Heart right ventricle (tissue), 16 donors: ENCODE measurements around the gene LGALS7B. TPM values are rescaled to one million over a fixed set of nuclear protein-coding genes. Genes with fewer than 3 reads are reported as not detected.
"Not testable (repeated sequence)": the region's sequence is repeated elsewhere in the genome, so short reads cannot be mapped to it uniquely, and the experiment has no call there.

Experiments used
- ATAC-seq, 8 donors: fragments of 200-7000 bp; cut with Tn5 transposase; one replicate each; pipeline ENCODE4 v1.9.1; 2020; ENCODE audit warnings: mild to moderate bottlenecking in 8 of 8, moderate library complexity in 8 of 8, moderate number of reproducible peaks in 1 of 8
- DNase-seq, 2 donors: peaks; one replicate each; pipeline ENCODE4 v3.0.0-alpha.2; 2020
- H3K27ac ChIP-seq, 10 donors: fragments of 200-600 bp; sonication (generic) in 2 of 10; one replicate each; pipeline versions ENCODE4 v1.5.0 to v1.8.0; 2020 to 2022; ENCODE audit warnings: mild to moderate bottlenecking in 3 of 10
- H3K27me3 ChIP-seq, 7 donors: fragments of 200-600 bp; one replicate each; pipeline ENCODE4 v1.8.0; 2021 to 2022; ENCODE audit warnings: mild to moderate bottlenecking in 2 of 7
- H3K36me3 ChIP-seq, 9 donors: fragments of 200-600 bp; sonication (generic) in 1 of 9; one replicate each; pipeline versions ENCODE4 v1.5.0 to v1.8.0; 2020 to 2022; ENCODE audit warnings: mild to moderate bottlenecking in 2 of 9
- H3K4me1 ChIP-seq, 9 donors: fragments of 200-600 bp; sonication (generic) in 1 of 9; one replicate each; pipeline versions ENCODE4 v1.5.0 to v1.8.0; 2020 to 2022; ENCODE audit warnings: mild to moderate bottlenecking in 4 of 9
- H3K4me3 ChIP-seq, 10 donors: fragments of 200-600 bp; sonication (generic) in 2 of 10; one replicate each; pipeline versions ENCODE4 v1.5.0 to v1.8.0; 2020 to 2022; ENCODE audit warnings: mild to moderate bottlenecking in 7 of 10, moderate library complexity in 2 of 10
- H3K9me3 ChIP-seq, 11 donors: fragments of 200-600 bp in 10 of 11; sonication (generic) in 2 of 11; one replicate each; pipeline versions ENCODE4 v1.5.0 to v1.8.0; 2013 to 2022; ENCODE audit warnings: mild to moderate bottlenecking in 2 of 11, control low read depth in 1 of 11, moderate library complexity in 1 of 11
- WGBS, 2 donors: extraction: QIAGEN DNeasy Blood & Tissue Kit; methylation state at CpG; one replicate each; pipeline ENCODE4 v1.1.7; 2013; ENCODE audit warnings: inconsistent platforms in 1 of 2; 5-methylcytosine and 5-hydroxymethylcytosine counted together
- intact Hi-C, 10 donors: fragments of 100-400 bp; cut with DNase I; formaldehyde crosslinking; loops; one replicate each; pipeline versions ENCODE4 v1.11.1 to v1.14.2; 2022
- polyA plus RNA-seq, 2 donors: library from polyadenylated mRNA; stranded (reverse); fragments of 200-250 nt; gene quantifications; one replicate each; pipeline ENCODE4 v1.2.3, GENCODE V29; 2013
- total RNA-seq, 10 donors: library from RNA; stranded (reverse); fragmentation: NEBNext Ultra II Directional in 3 of 10; extraction: Animal tissue kit (Norgen Biotek cat#: 25700) in 3 of 10; gene quantifications; one replicate each; pipeline versions ENCODE4 v1.2.1 to v1.2.4, GENCODE V29; 2021 to 2023
- TF ChIP-seq, protein P1 (sequence below), 9 donors: fragments of 200-600 bp; sonication (generic) in 2 of 9; IDR thresholded peaks; one replicate each; pipeline versions ENCODE4 v1.5.0 to v1.8.0; 2021 to 2022; ENCODE audit warnings: antibody characterized with exemption in 9 of 9, mild to moderate bottlenecking in 5 of 9, moderate library complexity in 1 of 9
- donor health status: Arrhythmogenic right ventricular cardiomyopathy.
- donor health status: ischemic (EF 13 %, LVEDD 7.1; RV severe dilation, severe dysfunction).
- donor health status: healthy with polysubstance abuse.
- donor health status: DM: no; HTN: yes; CAD: no.
- donor health status: DM: no; HTN: no; CAD: no.
- donor health status: ischemic (EF 25% LVEDD 6.9; RV normal size, moderate dysfunction).
- donor health status: ischemic (EF 25% LVEDD 5.7; RV mildly dilated, moderate dysfunction).
- donor health status: healthy.
- donor health status: DM: yes; HTN: yes; CAD: no.
- donor health status: Ischemic cardiomyopathy.
- donor health status: ischemic (EF 35%, LVEDD 5.7; RV mildly dilated, moderate dysfunction).
- donor health status: nonischemic (EF 11% LVEDD 7.7; RV severe dilation, severe dysfunction).
- donor health status: DM: yes; HTN: yes; CAD: no.
- donor health status: PGD.
- donor health status: ischemic (EF 29% LVEDD 5.4; RV normal size, mild dysfunction).
- donor health status: nonischemic (EF 23%, LVEDD 6.1; RV moderate dilation, normal function).

LGALS7B gene
- total and polyA plus RNA-seq, 12 donors: 0.19 to 0.60 TPM; not detected in 10

- DNase-seq (no peak), ATAC-seq (peak in 4 of 8 donors; percentile 51 to 80 (median 70))
- Histone ChIP-seq H3K36me3 (peaks cover 0 to 7% (median 0%) of the 10 kb centered on the region in 9 donors), H3K27me3 (no peaks in the 10 kb centered on the region), H3K4me3 (no peak overlapping the region), H3K9me3 (no peaks in the 10 kb centered on the region), H3K4me1 (peaks cover 0 to 10% (median 0%) of the 10 kb centered on the region in 9 donors), H3K27ac (peak overlapping the region in 6 of 10 donors; percentile 1 to 57 (median 40))
- WGBS, 2 donors: 45 to 56% methylated on average over 1 of the region's 1 CpG
- TF ChIP-seq, protein P1, sequence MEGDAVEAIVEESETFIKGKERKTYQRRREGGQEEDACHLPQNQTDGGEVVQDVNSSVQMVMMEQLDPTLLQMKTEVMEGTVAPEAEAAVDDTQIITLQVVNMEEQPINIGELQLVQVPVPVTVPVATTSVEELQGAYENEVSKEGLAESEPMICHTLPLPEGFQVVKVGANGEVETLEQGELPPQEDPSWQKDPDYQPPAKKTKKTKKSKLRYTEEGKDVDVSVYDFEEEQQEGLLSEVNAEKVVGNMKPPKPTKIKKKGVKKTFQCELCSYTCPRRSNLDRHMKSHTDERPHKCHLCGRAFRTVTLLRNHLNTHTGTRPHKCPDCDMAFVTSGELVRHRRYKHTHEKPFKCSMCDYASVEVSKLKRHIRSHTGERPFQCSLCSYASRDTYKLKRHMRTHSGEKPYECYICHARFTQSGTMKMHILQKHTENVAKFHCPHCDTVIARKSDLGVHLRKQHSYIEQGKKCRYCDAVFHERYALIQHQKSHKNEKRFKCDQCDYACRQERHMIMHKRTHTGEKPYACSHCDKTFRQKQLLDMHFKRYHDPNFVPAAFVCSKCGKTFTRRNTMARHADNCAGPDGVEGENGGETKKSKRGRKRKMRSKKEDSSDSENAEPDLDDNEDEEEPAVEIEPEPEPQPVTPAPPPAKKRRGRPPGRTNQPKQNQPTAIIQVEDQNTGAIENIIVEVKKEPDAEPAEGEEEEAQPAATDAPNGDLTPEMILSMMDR (IDR thresholded peaks at IDR 0.05): no peak
- intact Hi-C loops: no loop called here
These were observed 16.2 kb downstream of the LGALS7B start for GRCh38 chr19:38805180-38805579.

GRCh38 chr19:38806371-38806770 lies 17.4 kb downstream of the LGALS7B start:
- no peaks in the 10 kb centered on the region for H3K27me3 ChIP-seq
- peaks cover 0 to 7% (median 0%) of the 10 kb centered on the region in 9 donors for H3K36me3 ChIP-seq
- no peaks in the 10 kb centered on the region for H3K9me3 ChIP-seq
- DNase-seq (no peak), ATAC-seq (no peak)
- WGBS, 2 donors: 92 to 98% methylated on average over 6 of the region's 6 CpGs
- peaks cover 0 to 10% (median 0%) of the 10 kb centered on the region in 9 donors for H3K4me1 ChIP-seq
- H3K4me3 ChIP-seq: no peak overlapping the region
- no peak overlapping the region for H3K27ac ChIP-seq
- intact Hi-C loops: no loop called here
- TF ChIP-seq, protein P1 (IDR thresholded peaks at IDR 0.05): no peak

DNA sequence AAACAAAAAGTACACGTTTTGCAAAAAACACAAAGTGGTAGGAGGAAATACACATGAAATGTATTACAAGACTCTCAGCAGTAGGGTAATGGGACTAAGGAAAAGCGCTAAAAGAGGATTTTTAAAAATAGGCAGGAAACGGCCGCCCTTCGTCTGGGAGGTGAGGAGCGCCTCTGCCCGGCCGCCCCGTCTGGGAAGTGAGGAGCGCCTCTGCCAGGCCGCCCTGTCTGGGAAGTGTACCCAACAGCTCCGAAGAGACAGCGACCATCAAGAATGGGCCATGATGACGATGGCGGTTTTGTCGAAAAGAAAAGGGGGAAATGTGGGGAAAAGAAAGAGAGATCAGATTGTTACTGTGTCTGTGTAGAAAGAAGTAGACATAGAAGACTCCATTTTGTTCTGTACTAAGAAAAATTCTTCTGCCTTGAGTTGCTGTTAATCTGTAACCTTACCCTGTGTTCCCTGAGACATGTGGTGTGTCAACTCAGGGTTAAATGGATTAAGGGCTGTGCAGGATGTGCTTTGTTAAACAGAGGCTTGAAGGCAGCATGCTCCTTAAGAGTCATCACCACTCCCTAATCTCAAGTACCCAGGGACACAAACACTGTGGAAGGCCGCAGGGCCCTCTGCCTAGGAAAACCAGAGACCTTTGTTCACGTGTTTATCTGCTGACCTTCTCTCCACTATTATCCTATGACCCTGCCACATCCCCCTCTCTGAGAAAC lies 18.5 kb downstream of the LGALS7B start:
- ATAC-seq, H3K9me3 ChIP-seq, H3K4me3 ChIP-seq, H3K27ac ChIP-seq, H3K27me3 ChIP-seq, H3K36me3 ChIP-seq, DNase-seq, intact Hi-C loops: not testable (repeated sequence)
- H3K4me1 ChIP-seq: peaks cover 0 to 10% (median 0%) of the 10 kb centered on the region in 9 donors
- 79 to 82% methylated on average over 13 to 14 of the region's 18 CpGs for WGBS, 2 donors

DNA sequence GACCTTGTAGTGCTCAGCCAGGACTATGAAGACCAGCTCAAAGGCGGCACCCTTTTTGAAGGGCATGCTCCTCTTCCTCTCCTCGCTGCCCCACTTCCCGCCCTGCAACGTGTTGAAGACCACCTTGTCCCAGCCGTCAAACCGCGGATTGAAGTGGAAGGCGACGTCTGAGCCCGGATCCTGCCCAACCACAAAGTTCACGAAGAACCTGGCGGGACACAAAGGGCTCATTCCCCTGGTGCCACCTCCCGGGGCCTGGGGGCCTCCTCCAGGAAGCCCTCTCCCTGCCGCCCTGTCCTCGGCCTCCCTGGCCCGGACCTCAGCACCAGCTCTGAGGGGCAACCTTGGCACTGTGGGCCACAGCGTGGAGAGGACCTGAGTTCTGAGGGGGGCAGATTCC lies 19.7 kb downstream of the LGALS7B start:
- WGBS, 2 donors: 93 to 96% methylated on average over 17 of the region's 17 CpGs
- DNase-seq: no peak
- intact Hi-C loops: no loop called here
- no peak for ATAC-seq
- Histone ChIP-seq H3K4me3 (no peak overlapping the region), H3K27ac (no peak overlapping the region), H3K27me3 (no peaks in the 10 kb centered on the region), H3K9me3 (no peaks in the 10 kb centered on the region), H3K4me1 (peaks cover 0 to 10% (median 0%) of the 10 kb centered on the region in 9 donors), H3K36me3 (peaks cover 0 to under 1% (median 0%) of the 10 kb centered on the region in 9 donors)
- TF ChIP-seq, protein P1 (IDR thresholded peaks at IDR 0.05): no peak
